ENCODE results near the gene ABCC3.

DNA sequence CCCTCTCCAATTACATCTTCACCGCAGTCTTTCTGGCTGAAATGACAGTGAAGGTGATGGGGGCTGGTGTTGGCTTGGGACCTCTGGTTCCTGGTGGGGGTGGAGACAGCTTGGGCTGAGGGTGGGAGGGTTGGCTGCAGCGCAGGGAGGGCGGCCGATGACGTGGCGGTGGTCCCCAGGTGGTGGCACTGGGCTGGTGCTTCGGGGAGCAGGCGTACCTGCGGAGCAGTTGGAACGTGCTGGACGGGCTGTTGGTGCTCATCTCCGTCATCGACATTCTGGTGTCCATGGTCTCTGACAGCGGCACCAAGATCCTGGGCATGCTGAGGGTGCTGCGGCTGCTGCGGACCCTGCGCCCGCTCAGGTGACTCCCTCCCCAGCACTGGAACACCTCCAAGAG, 31.8 kb upstream of the ABCC3 start:
- TF ChIP-seq NFRKB (IDR thresholded peaks at IDR 0.05; ENCODE audit: low read depth), result no peak
- TF ChIP-seq PTRF (tag; IDR thresholded peaks at IDR 0.05), result no peak
- no peak for TF ChIP-seq ARID4B (CRISPR knock-in tag; IDR thresholded peaks at IDR 0.05)
